ENCODE results near the gene PTPN3.

Gene PTPN3

GRCh38 chr9:109424618-109425017 lies 73.5 kb downstream of the PTPN3 start:
- no peaks in the 10 kb centered on the region for H3K27me3 ChIP-seq (ENCODE audit: insufficient read depth, insufficient read length)
- DNase-seq (ENCODE audit: low read depth, low spot score) = no peak
- H3K36me3 ChIP-seq (ENCODE audit: insufficient read depth, insufficient read length, low read length) = no peaks in the 10 kb centered on the region
- TF ChIP-seq SUZ12 (IDR thresholded peaks at IDR 0.05; ENCODE audit: extremely low read depth, insufficient read depth, insufficient read length) = no peak
- H3K9ac ChIP-seq (ENCODE audit: insufficient read length, low read depth) = no peak overlapping the region
- no peaks in the 10 kb centered on the region for H3K4me1 ChIP-seq (ENCODE audit: insufficient read depth, insufficient read length)
- no peaks in the 10 kb centered on the region for H3K9me3 ChIP-seq (ENCODE audit: insufficient read depth, low read length)
- H3K4me3 ChIP-seq (ENCODE audit: insufficient read length, low read depth) = no peak overlapping the region

GRCh38 chr9:109423877-109424276 lies 74.2 kb downstream of the PTPN3 start:
- no peaks in the 10 kb centered on the region for H3K27me3 ChIP-seq (ENCODE audit: insufficient read depth, insufficient read length)
- no peak overlapping the region for H3K9ac ChIP-seq (ENCODE audit: insufficient read length, low read depth)
- peaks cover under 1% of the 10 kb centered on the region for H3K4me1 ChIP-seq (ENCODE audit: insufficient read depth, insufficient read length)
- H3K36me3 ChIP-seq (ENCODE audit: insufficient read depth, insufficient read length, low read length) = no peaks in the 10 kb centered on the region
- H3K9me3 ChIP-seq (ENCODE audit: insufficient read depth, low read length) = no peaks in the 10 kb centered on the region
- no peak for DNase-seq (ENCODE audit: low read depth, low spot score)
- no peak overlapping the region for H3K4me3 ChIP-seq (ENCODE audit: insufficient read length, low read depth)
- no peak for TF ChIP-seq YY1 (IDR thresholded peaks at IDR 0.05; ENCODE audit: insufficient read depth, insufficient read length)
- TF ChIP-seq SUZ12 (IDR thresholded peaks at IDR 0.05; ENCODE audit: extremely low read depth, insufficient read depth, insufficient read length) = no peak
- TF ChIP-seq ZNF274 (IDR thresholded peaks at IDR 0.05; ENCODE audit: low read depth, low read length) = no peak

- no peak overlapping the region for H3K9ac ChIP-seq (ENCODE audit: insufficient read length, low read depth)
- H3K9me3 ChIP-seq (ENCODE audit: insufficient read depth, low read length) = no peaks in the 10 kb centered on the region
- TF ChIP-seq ZNF274 (IDR thresholded peaks at IDR 0.05; ENCODE audit: low read depth, low read length) (no peak), SUZ12 (IDR thresholded peaks at IDR 0.05; ENCODE audit: extremely low read depth, insufficient read depth, insufficient read length) (no peak), YY1 (IDR thresholded peaks at IDR 0.05; ENCODE audit: insufficient read depth, insufficient read length) (no peak)
- DNase-seq (ENCODE audit: low read depth, low spot score) = no peak
- H3K36me3 ChIP-seq (ENCODE audit: insufficient read depth, insufficient read length, low read length) = no peaks in the 10 kb centered on the region
- no peak overlapping the region for H3K4me3 ChIP-seq (ENCODE audit: insufficient read length, low read depth)
- peaks cover 2% of the 10 kb centered on the region for H3K4me1 ChIP-seq (ENCODE audit: insufficient read depth, insufficient read length)
- no peaks in the 10 kb centered on the region for H3K27me3 ChIP-seq (ENCODE audit: insufficient read depth, insufficient read length)
Measured at GRCh38 chr9:109422641-109423040, 75.5 kb downstream of the PTPN3 start.

GRCh38 chr9:109421026-109421970 lies 76.8 kb downstream of the PTPN3 start:
- no peak overlapping the region for H3K4me3 ChIP-seq (ENCODE audit: insufficient read length, low read depth)
- no peaks in the 10 kb centered on the region for H3K36me3 ChIP-seq (ENCODE audit: insufficient read depth, insufficient read length, low read length)
- no peaks in the 10 kb centered on the region for H3K9me3 ChIP-seq (ENCODE audit: insufficient read depth, low read length)
- no peak overlapping the region for H3K9ac ChIP-seq (ENCODE audit: insufficient read length, low read depth)
- H3K27me3 ChIP-seq (ENCODE audit: insufficient read depth, insufficient read length) = no peaks in the 10 kb centered on the region
- TF ChIP-seq ZNF274 (IDR thresholded peaks at IDR 0.05; ENCODE audit: low read depth, low read length) (no peak), YY1 (IDR thresholded peaks at IDR 0.05; ENCODE audit: insufficient read depth, insufficient read length) (no peak), SUZ12 (IDR thresholded peaks at IDR 0.05; ENCODE audit: extremely low read depth, insufficient read depth, insufficient read length) (no peak)
- peaks cover 2% of the 10 kb centered on the region for H3K4me1 ChIP-seq (ENCODE audit: insufficient read depth, insufficient read length)
- DNase-seq (ENCODE audit: low read depth, low spot score) = no peak

GRCh38 chr9:109419531-109419930 lies 78.6 kb downstream of the PTPN3 start:
- Histone ChIP-seq H3K4me1 (ENCODE audit: insufficient read depth, insufficient read length) (peaks cover 2% of the 10 kb centered on the region), H3K36me3 (ENCODE audit: insufficient read depth, insufficient read length, low read length) (no peaks in the 10 kb centered on the region), H3K4me3 (ENCODE audit: insufficient read length, low read depth) (no peak overlapping the region), H3K9ac (ENCODE audit: insufficient read length, low read depth) (no peak overlapping the region), H3K27me3 (ENCODE audit: insufficient read depth, insufficient read length) (no peaks in the 10 kb centered on the region), H3K9me3 (ENCODE audit: insufficient read depth, low read length) (no peaks in the 10 kb centered on the region)
- TF ChIP-seq YY1 (IDR thresholded peaks at IDR 0.05; ENCODE audit: insufficient read depth, insufficient read length) = no peak
- no peak for TF ChIP-seq ZNF274 (IDR thresholded peaks at IDR 0.05; ENCODE audit: low read depth, low read length)
- no peak for TF ChIP-seq SUZ12 (IDR thresholded peaks at IDR 0.05; ENCODE audit: extremely low read depth, insufficient read depth, insufficient read length)
- DNase-seq (ENCODE audit: low read depth, low spot score) = no peak

GRCh38 chr9:109418827-109419226 lies 79.3 kb downstream of the PTPN3 start:
- H3K9ac ChIP-seq (ENCODE audit: insufficient read length, low read depth) = no peak overlapping the region
- no peak for DNase-seq (ENCODE audit: low read depth, low spot score)
- H3K4me3 ChIP-seq (ENCODE audit: insufficient read length, low read depth) = no peak overlapping the region
- H3K9me3 ChIP-seq (ENCODE audit: insufficient read depth, low read length) = no peaks in the 10 kb centered on the region
- no peaks in the 10 kb centered on the region for H3K27me3 ChIP-seq (ENCODE audit: insufficient read depth, insufficient read length)
- H3K4me1 ChIP-seq (ENCODE audit: insufficient read depth, insufficient read length) = peaks cover 2% of the 10 kb centered on the region
- H3K36me3 ChIP-seq (ENCODE audit: insufficient read depth, insufficient read length, low read length) = no peaks in the 10 kb centered on the region
- TF ChIP-seq YY1 (IDR thresholded peaks at IDR 0.05; ENCODE audit: insufficient read depth, insufficient read length) = no peak
- no peak for TF ChIP-seq ZNF274 (IDR thresholded peaks at IDR 0.05; ENCODE audit: low read depth, low read length)
- no peak for TF ChIP-seq SUZ12 (IDR thresholded peaks at IDR 0.05; ENCODE audit: extremely low read depth, insufficient read depth, insufficient read length)

- no peak overlapping the region for H3K4me3 ChIP-seq (ENCODE audit: insufficient read length, low read depth)
- H3K27me3 ChIP-seq (ENCODE audit: insufficient read depth, insufficient read length) = no peaks in the 10 kb centered on the region
- no peak overlapping the region for H3K9ac ChIP-seq (ENCODE audit: insufficient read length, low read depth)
- no peaks in the 10 kb centered on the region for H3K36me3 ChIP-seq (ENCODE audit: insufficient read depth, insufficient read length, low read length)
- no peak for DNase-seq (ENCODE audit: low read depth, low spot score)
- TF ChIP-seq ZNF274 (IDR thresholded peaks at IDR 0.05; ENCODE audit: low read depth, low read length) = no peak
- no peaks in the 10 kb centered on the region for H3K9me3 ChIP-seq (ENCODE audit: insufficient read depth, low read length)
- H3K4me1 ChIP-seq (ENCODE audit: insufficient read depth, insufficient read length) = peaks cover 2% of the 10 kb centered on the region
Measured at GRCh38 chr9:109417585-109418544, 80.2 kb downstream of the PTPN3 start.
